Skin of body (tissue), 3 donors: Measurements from ENCODE around the gene HARS2. TPM values are rescaled to one million over a fixed set of nuclear protein-coding genes. Genes with fewer than 3 reads are reported as not detected.
"Not testable (repeated sequence)": the region's sequence is repeated elsewhere in the genome, so short reads cannot be mapped to it uniquely, and the experiment has no call there.

ENCODE experiments used
- DNase-seq: peaks from one replicate; lab custom pipeline; 2025; lab: John Stamatoyannopoulos, UW
- small RNA-seq: library from RNA; depleted of rRNA; stranded (forward); fragments of <200 nt; gene quantifications from one replicate; pipeline ENCODE3, GENCODE V24; 2014; ENCODE audit warnings: low replicate concordance
- total RNA-seq: library from RNA; depleted of rRNA; stranded (reverse); fragments of >200 nt; gene quantifications from one replicate; pipeline ENCODE4 v1.2.3, GENCODE V29; 2014

Gene HARS2
- total RNA-seq, 1 donor from 2014 or later = 19.6 TPM

GRCh38 chr5:140700177-140701144, 9.2 kb downstream of the HARS2 start, which contains the start of gene ZMAT2:
ZMAT2 (plus strand) TSS chr5:140700447; CDS start chr5:140700461, 14 bp downstream.
- peak; percentile 95 for DNase-seq

- no peak for DNase-seq
Observed at GRCh38 chr5:140707812-140708211, 16.6 kb downstream of the HARS2 start.

GRCh38 chr5:140708787-140709186, 17.5 kb downstream of the HARS2 start:
- DNase-seq = not testable (repeated sequence)

- DNase-seq = peak; percentile 23
Observed at GRCh38 chr5:140710899-140711552, 19.8 kb downstream of the HARS2 start.

GRCh38 chr5:140711794-140712193, 20.5 kb downstream of the HARS2 start:
- DNase-seq = no peak

GRCh38 chr5:140713562-140714094, 22.4 kb downstream of the HARS2 start:
- DNase-seq = no peak

GRCh38 chr5:140716238-140716637, 25.0 kb downstream of the HARS2 start:
- DNase-seq = not testable (repeated sequence)

GRCh38 chr5:140718266-140718592, 27.0 kb downstream of the HARS2 start:
- no peak for DNase-seq

GRCh38 chr5:140720738-140721137, 29.5 kb downstream of the HARS2 start:
- DNase-seq = not testable (repeated sequence)

GRCh38 chr5:140721395-140721794, 30.1 kb downstream of the HARS2 start:
- not testable (repeated sequence) for DNase-seq

GRCh38 chr5:140725799-140726471, 34.7 kb downstream of the HARS2 start:
- DNase-seq = no peak

GRCh38 chr5:140733098-140733497, 41.8 kb downstream of the HARS2 start:
- DNase-seq = no peak

- DNase-seq = no peak
Observed at GRCh38 chr5:140734354-140734753, 43.1 kb downstream of the HARS2 start.

GRCh38 chr5:140737486-140737885, 46.2 kb downstream of the HARS2 start:
- DNase-seq = no peak

GRCh38 chr5:140741967-140742366, 50.7 kb downstream of the HARS2 start:
- DNase-seq = no peak

Small RNA genes within 50 kb of the gene (small RNA-seq; reads per million reads assigned to genes)
- gene VTRNA1-1 (5.2 reads per million, percentile 91 among the genes with 10 or more reads in this experiment), gene VTRNA1-2 (0.09 reads per million), gene VTRNA1-3 (not detected)

Other genes starting within 250 kb of the HARS2 start
- 1.3 TPM for gene EIF4EBP3, start 143.8 kb upstream of the HARS2 start, total RNA-seq
- 14.5 TPM for gene SRA1, start 134.0 kb upstream of the HARS2 start, total RNA-seq
- gene APBB3, start 126.9 kb upstream of the HARS2 start, total RNA-seq = 14.8 TPM
- 9.5 TPM for gene SLC35A4, start 126.6 kb upstream of the HARS2 start, total RNA-seq
- 52.3 TPM for gene CD14, start 58.3 kb upstream of the HARS2 start, total RNA-seq
- gene TMCO6, start 52.0 kb upstream of the HARS2 start, total RNA-seq = 6.5 TPM
- gene NDUFA2, start 43.8 kb upstream of the HARS2 start, total RNA-seq = 33.9 TPM
- 51.3 TPM for gene IK, start 43.6 kb upstream of the HARS2 start, total RNA-seq
- 11.8 TPM for gene WDR55, start 26.6 kb upstream of the HARS2 start, total RNA-seq
- 0.30 TPM for gene DND1, start 17.9 kb upstream of the HARS2 start, total RNA-seq
- 36.9 TPM for gene HARS1, start 85 bp upstream of the HARS2 start, total RNA-seq
- gene ZMAT2, start 9.0 kb downstream of the HARS2 start, total RNA-seq = 31.4 TPM
- not detected for gene PCDHA1, start 94.7 kb downstream of the HARS2 start, total RNA-seq
- gene PCDHA2, start 103.4 kb downstream of the HARS2 start, total RNA-seq = 0.20 TPM
- gene PCDHA3, start 109.6 kb downstream of the HARS2 start, total RNA-seq = 0.20 TPM
- gene PCDHA4, start 115.6 kb downstream of the HARS2 start, total RNA-seq = 0.30 TPM
- gene PCDHA5, start 130.2 kb downstream of the HARS2 start, total RNA-seq = 0.20 TPM
- gene PCDHA6, start 136.5 kb downstream of the HARS2 start, total RNA-seq = 0.30 TPM
- 0.30 TPM for gene PCDHA7, start 142.8 kb downstream of the HARS2 start, total RNA-seq
- gene PCDHA8, start 149.7 kb downstream of the HARS2 start, total RNA-seq = 0.10 TPM
- 0.30 TPM for gene PCDHA9, start 156.9 kb downstream of the HARS2 start, total RNA-seq
- 0.20 TPM for gene PCDHA10, start 164.4 kb downstream of the HARS2 start, total RNA-seq
- 0.39 TPM for gene PCDHA11, start 177.5 kb downstream of the HARS2 start, total RNA-seq
- 0.20 TPM for gene PCDHA12, start 183.9 kb downstream of the HARS2 start, total RNA-seq
- gene PCDHA13, start 190.7 kb downstream of the HARS2 start, total RNA-seq = 0.79 TPM
- 0.69 TPM for gene PCDHAC1, start 234.8 kb downstream of the HARS2 start, total RNA-seq